H1 (cell line): ENCODE results near the gene AHR. TPM values are rescaled to one million over a fixed set of nuclear protein-coding genes. Genes with fewer than 3 reads are reported as not detected.

Source experiments
- CTCF ChIA-PET: fragments of 300-600 bp; sonication (Branson Sonifier 250); formaldehyde crosslinking; loops from one replicate; lab custom pipeline; 2021; ENCODE audit not compliant: partially characterized antibody; lab: Charles Lee
- POLR2A ChIA-PET: fragments of 300-600 bp; sonication (Branson Sonifier 250); formaldehyde crosslinking; loops from one replicate; lab custom pipeline; 2021; ENCODE audit warnings: inconsistent platforms; ENCODE audit not compliant: partially characterized antibody; lab: Charles Lee
- DNase-seq, 2 experiments: peaks; one replicate each; pipeline versions ENCODE4 v3.0.0 to v3.0.0-alpha.2; 2010 to 2022; ENCODE audit warnings: low spot score in 2 of 2, low read depth in 1 of 2, mixed read lengths in 1 of 2
- FAIRE-seq: peaks from 2 replicates; lab custom pipeline; 2011; peaks lifted over from hg19 to GRCh38; lab: Jason Lieb, UNC
- H2AFZ ChIP-seq: 2 replicates; pipeline ENCODE4 v1.8.1; 2012; ENCODE audit warnings: low read length, inconsistent platforms
- H2AK5ac ChIP-seq: 2 replicates; pipeline ENCODE4 v1.6.1; 2013; ENCODE audit warnings: low read depth, low read length
- H2BK120ac ChIP-seq: replicated peaks from 2 replicates; pipeline ENCODE3; 2013; ENCODE audit warnings: low read depth, low read length, inconsistent platforms
- H2BK12ac ChIP-seq: 2 replicates; pipeline ENCODE4 v1.6.1; 2013; ENCODE audit warnings: low read depth, low read length
- H2BK15ac ChIP-seq: 2 replicates; pipeline ENCODE4 v1.6.1; 2013; ENCODE audit warnings: low read length
- H2BK20ac ChIP-seq: 2 replicates; pipeline ENCODE4 v1.6.1; 2013; ENCODE audit warnings: low read length
- H2BK5ac ChIP-seq: 2 replicates; pipeline ENCODE4 v1.6.1; 2013; ENCODE audit warnings: low read depth, low read length
- H3K14ac ChIP-seq: 2 replicates; pipeline ENCODE4 v1.6.1; 2013; ENCODE audit warnings: inconsistent platforms; ENCODE audit not compliant: insufficient read length
- H3K18ac ChIP-seq: 2 replicates; pipeline ENCODE4 v1.6.1; 2013; ENCODE audit warnings: low read length; ENCODE audit errors: extremely low read depth
- H3K23ac ChIP-seq: 2 replicates; pipeline ENCODE4 v1.6.1; 2013; ENCODE audit warnings: inconsistent platforms; ENCODE audit not compliant: insufficient read length
- H3K23me2 ChIP-seq: 2 replicates; pipeline ENCODE4 v1.6.1; 2013; ENCODE audit warnings: low read depth, low read length
- H3K27ac ChIP-seq: 2 replicates; pipeline ENCODE4 v1.6.1; 2011; ENCODE audit warnings: low read depth, low read length, inconsistent platforms
- H3K27me3 ChIP-seq, 4 experiments: replicated peaks in 1 of 4; 1 replicate in 1 of 4; 2 replicates in 3 of 4; pipeline versions ENCODE4 v1.6.1 to v1.8.1; 2011 to 2013; ENCODE audit warnings: low read length in 3 of 4, mild to moderate bottlenecking in 3 of 4, inconsistent platforms in 2 of 4, mixed read lengths in 2 of 4, moderate library complexity in 1 of 4; ENCODE audit not compliant: control insufficient read depth in 3 of 4, insufficient read depth in 3 of 4; ENCODE audit errors: extremely low read depth in 1 of 4
- H3K36me3 ChIP-seq, 4 experiments: 2 replicates each; pipeline versions ENCODE4 v1.6.1 to v1.8.1; 2011 to 2013; ENCODE audit warnings: mild to moderate bottlenecking in 4 of 4, low read length in 3 of 4, moderate library complexity in 2 of 4, control low read depth in 1 of 4, inconsistent platforms in 1 of 4; ENCODE audit not compliant: insufficient read depth in 4 of 4, control insufficient read depth in 2 of 4
- H3K4ac ChIP-seq: replicated peaks from 2 replicates; pipeline ENCODE3; 2013; ENCODE audit warnings: low read length, low read depth, mixed read lengths, inconsistent platforms; ENCODE audit not compliant: insufficient read length
- H3K4me1 ChIP-seq, 4 experiments: replicated peaks in 1 of 4; 1 replicate in 1 of 4; 2 replicates in 3 of 4; pipeline versions ENCODE4 v1.6.1 to v1.8.1; 2011 to 2013; ENCODE audit warnings: low read length in 3 of 4, inconsistent platforms in 2 of 4, mixed read lengths in 1 of 4; ENCODE audit not compliant: insufficient read depth in 4 of 4, control insufficient read depth in 3 of 4
- H3K4me2 ChIP-seq, 2 experiments: 2 replicates each; pipeline versions ENCODE4 v1.6.1 to v1.8.1; 2011 to 2013; ENCODE audit warnings: low read depth in 2 of 2, low read length in 2 of 2, control low read depth in 1 of 2, inconsistent platforms in 1 of 2, mild to moderate bottlenecking in 1 of 2; ENCODE audit not compliant: insufficient read depth in 1 of 2
- H3K4me3 ChIP-seq, 4 experiments: fragments of 200-600, 300-600 bp in 1 of 4; sonication (generic), shearing (Covaris generic), sonication (Bioruptor Twin) in 1 of 4; 2 replicates each; pipeline versions ENCODE4 v1.5.1 to v1.8.1; 2011 to 2016; ENCODE audit warnings: low read length in 4 of 4, low read depth in 3 of 4, control low read depth in 2 of 4, inconsistent platforms in 2 of 4, mild to moderate bottlenecking in 2 of 4, mixed read lengths in 1 of 4, moderate library complexity in 1 of 4; ENCODE audit not compliant: insufficient read depth in 2 of 4; ENCODE audit errors: extremely low read depth in 1 of 4
- H3K56ac ChIP-seq: replicated peaks from 2 replicates; pipeline ENCODE3; 2013; ENCODE audit warnings: low read depth, mild to moderate bottlenecking, mixed read lengths, low read length, inconsistent platforms; ENCODE audit not compliant: insufficient read length
- H3K79me1 ChIP-seq: 2 replicates; pipeline ENCODE4 v1.6.1; 2013; ENCODE audit warnings: low read depth, low read length, control low read depth
- H3K79me2 ChIP-seq, 2 experiments: 2 replicates each; pipeline versions ENCODE4 v1.6.1 to v1.8.1; 2012 to 2013; ENCODE audit warnings: low read length in 2 of 2, mild to moderate bottlenecking in 2 of 2, inconsistent platforms in 1 of 2; ENCODE audit not compliant: insufficient read depth in 2 of 2, control insufficient read depth in 1 of 2
- H3K9ac ChIP-seq, 4 experiments: replicated peaks in 1 of 4; 1 replicate in 1 of 4; 2 replicates in 3 of 4; pipeline versions ENCODE4 v1.6.1 to v1.8.1; 2011 to 2013; ENCODE audit warnings: low read depth in 3 of 4, low read length in 3 of 4, control low read depth in 2 of 4, mild to moderate bottlenecking in 2 of 4, moderate library complexity in 2 of 4, inconsistent platforms in 1 of 4; ENCODE audit errors: extremely low read depth in 1 of 4
- H3K9me3 ChIP-seq, 2 experiments: 2 replicates each; pipeline versions ENCODE4 v1.6.1 to v1.8.1; 2012 to 2013; ENCODE audit warnings: mild to moderate bottlenecking in 2 of 2, moderate library complexity in 2 of 2, control low read depth in 1 of 2, inconsistent platforms in 1 of 2, low read depth in 1 of 2, low read length in 1 of 2, mixed read lengths in 1 of 2; ENCODE audit not compliant: insufficient read depth in 2 of 2
- H4K20me1 ChIP-seq, 2 experiments: replicated peaks in 1 of 2; 2 replicates each; pipeline versions ENCODE3 to v1.8.1; 2011 to 2013; ENCODE audit warnings: inconsistent platforms in 2 of 2, low read length in 2 of 2, mild to moderate bottlenecking in 1 of 2; ENCODE audit not compliant: insufficient read depth in 2 of 2, control insufficient read depth in 1 of 2
- H4K5ac ChIP-seq: 2 replicates; pipeline ENCODE4 v1.6.1; 2013; ENCODE audit warnings: low read length, low read depth, mixed read lengths, inconsistent platforms; ENCODE audit not compliant: insufficient read length
- H4K8ac ChIP-seq: 2 replicates; pipeline ENCODE4 v1.8.0; 2013; ENCODE audit warnings: mild to moderate bottlenecking, moderate library complexity, low read length, inconsistent platforms; ENCODE audit not compliant: insufficient read depth; ENCODE audit errors: extremely low read depth
- H4K91ac ChIP-seq: replicated peaks from 2 replicates; pipeline ENCODE3; 2013; ENCODE audit warnings: low read length, mixed read lengths, inconsistent platforms; ENCODE audit not compliant: insufficient read length
- FOSL1 ChIP-seq: IDR thresholded peaks from 2 replicates; pipeline ENCODE4 v1.6.1; 2011; ENCODE audit warnings: mild to moderate bottlenecking, low read depth, low read length, moderate library complexity; ENCODE audit not compliant: insufficient read depth
- POU5F1 ChIP-seq: IDR thresholded peaks from 2 replicates; pipeline ENCODE4 v1.6.1; 2011; ENCODE audit warnings: low read depth, mild to moderate bottlenecking, low read length, moderate library complexity
- WGBS, 2 experiments: shearing (Covaris generic) in 1 of 2; methylation state at CpG; one replicate each; pipeline versions ENCODE4 v1.1.6 to v1.1.7; 2013 to 2015; ENCODE audit warnings: low lambda C conversion rate in 2 of 2, mixed read lengths in 2 of 2, inconsistent platforms in 1 of 2, low coverage in 1 of 2, missing lambda C conversion rate in 1 of 2; ENCODE audit not compliant: insufficient replicate concordance in 2 of 2, insufficient coverage in 1 of 2, insufficient read length in 1 of 2; ENCODE audit errors: extremely low coverage in 1 of 2, missing lambda C conversion rate in 1 of 2; 5-methylcytosine and 5-hydroxymethylcytosine counted together
- polyA plus RNA-seq, 7 experiments: library from polyadenylated mRNA; depleted of rRNA in 3 of 7; stranded (reverse) in 5 of 7; unstranded in 2 of 7; fragments of >200 nt in 5 of 7; fragments of 200-250 nt in 2 of 7; gene quantifications; 1 replicate in 5 of 7; 2 replicates in 1 of 7; 4 replicates in 1 of 7; pipeline versions ENCODE4 v1.2.1 to v1.2.3, GENCODE V29; 2011 to 2013; ENCODE audit warnings: missing spikeins in 2 of 7, mixed read lengths in 2 of 7
- total RNA-seq: library from RNA; stranded (reverse); fragmentation: NEBNext Ultra II Directional; extraction: Animal tissue kit (Norgen Biotek cat#: 25700); gene quantifications from 2 replicates; pipeline ENCODE4 v1.2.1, GENCODE V29; 2021

Gene AHR
- total and polyA plus RNA-seq, 2 of the 8 experiments (the other 6 are each of a cell fraction or from before 2014, with no cell fraction given), result 1.4 to 9.7 TPM

GRCh38 chr7:17279061-17279460 lies 19.4 kb upstream of the AHR start:
- Histone ChIP-seq H3K56ac (no peak overlapping the region), H3K4ac (no peak overlapping the region), H3K4me1 (no peaks in the 10 kb centered on the region), H2BK5ac (no peak overlapping the region), H3K23me2 (no peaks in the 10 kb centered on the region), H3K9me3 (no peaks in the 10 kb centered on the region), H3K79me2 (no peaks in the 10 kb centered on the region), H2BK12ac (no peak overlapping the region), H2BK20ac (no peak overlapping the region), H3K4me2 (no peak overlapping the region), H3K4me3 (no peak overlapping the region), H3K14ac (no peak overlapping the region), H2BK15ac (no peak overlapping the region), H4K20me1 (no peaks in the 10 kb centered on the region), H2AK5ac (no peak overlapping the region), H3K36me3 (no peaks in the 10 kb centered on the region), H2BK120ac (no peak overlapping the region), H2AFZ (no peak overlapping the region), H4K8ac (no peak overlapping the region), H3K9ac (no peak overlapping the region), H3K18ac (no peak overlapping the region), H3K27ac (no peak overlapping the region), H3K23ac (no peak overlapping the region), H3K79me1 (no peaks in the 10 kb centered on the region), H4K5ac (no peak overlapping the region), H4K91ac (no peak overlapping the region), H3K27me3 (no peaks in the 10 kb centered on the region)
- FAIRE-seq, result no peak
- DNase-seq, result no peak
- POLR2A ChIA-PET, result interaction anchor here (0.9 kb wide), 1 partner anchor 19 kb away, joined by 3 read pairs; the partner anchor contains the start of gene AHR
- CTCF ChIA-PET, result no interaction called here
- TF ChIP-seq FOSL1, result no peak
- TF ChIP-seq POU5F1, result no peak
- 88% methylated on average over 4 of the region's 4 CpGs; no CpG with 5 or more reads in 1 of the 2 experiments for WGBS, 2 experiments
